Retinal pigment epithelial cell (primary cell): Measurements from ENCODE around the gene NTPCR.
A peak's percentile ranks its signal among the peaks of the same experiment; 100 is the strongest.

ENCODE experiments used
- DNase-seq: peaks from one replicate; pipeline ENCODE4 v3.0.0-alpha.2; 2010; ENCODE audit warnings: low read depth
- H3K4me3 ChIP-seq: 2 replicates; pipeline ENCODE4 v1.5.1; 2011; ENCODE audit warnings: mild to moderate bottlenecking, low read length, control low read depth, moderate library complexity
- CTCF ChIP-seq: conservative IDR thresholded peaks from 2 replicates; pipeline ENCODE4 v1.5.1; 2011; ENCODE audit warnings: low read depth, low read length, control low read depth, inconsistent platforms

The NTPCR gene

GRCh38 chr1:232940262-232940661 is 10.1 kb upstream of the NTPCR start:
- TF ChIP-seq CTCF, result no peak
- DNase-seq, result no peak
- H3K4me3 ChIP-seq, result no peak overlapping the region

- DNase-seq, result no peak
- no peak for TF ChIP-seq CTCF
- H3K4me3 ChIP-seq, result no peak overlapping the region
These were observed 7.8 kb upstream of the NTPCR start for GRCh38 chr1:232942413-232943294.

GRCh38 chr1:232943679-232944252 is 6.6 kb upstream of the NTPCR start:
- no peak for DNase-seq
- no peak for TF ChIP-seq CTCF

GRCh38 chr1:232944347-232944746 is 6.1 kb upstream of the NTPCR start:
- no peak for DNase-seq
- no peak overlapping the region for H3K4me3 ChIP-seq
- TF ChIP-seq CTCF, result no peak

More at GRCh38 chr1:232943679-232944252, 6.6 kb upstream of the NTPCR start:
- H3K4me3 ChIP-seq, result no peak overlapping the region

GRCh38 chr1:232949636-232950196 is 695 bp upstream of the NTPCR start:
- no peak for TF ChIP-seq CTCF
- peak overlapping the region; percentile 72 for H3K4me3 ChIP-seq
- DNase-seq, result no peak

GRCh38 chr1:232951180-232951579 is 769 bp downstream of the NTPCR start:
- peak overlapping the region; percentile 72 for H3K4me3 ChIP-seq
- DNase-seq, result no peak
- no peak for TF ChIP-seq CTCF
